H9 (cell line): ENCODE data around the gene USH2A. TPM values are rescaled to one million over a fixed set of nuclear protein-coding genes. Genes with fewer than 3 reads are reported as not detected.

ENCODE experiments used
- DNase-seq: peaks from one replicate; pipeline ENCODE4 v3.0.0-alpha.2; 2017
- H2AFZ ChIP-seq: one replicate; pipeline ENCODE4 v1.6.1; 2013; ENCODE audit warnings: mild to moderate bottlenecking, low read length, control low read depth, moderate library complexity
- H2AK5ac ChIP-seq: 2 replicates; pipeline ENCODE4 v1.6.1; 2013; ENCODE audit warnings: low read length, control low read depth, mixed read lengths; ENCODE audit not compliant: insufficient read length
- H2BK120ac ChIP-seq: one replicate; pipeline ENCODE4 v1.6.1; 2013; ENCODE audit warnings: low read depth, mild to moderate bottlenecking, low read length, control low read depth, inconsistent platforms; ENCODE audit not compliant: poor library complexity, severe bottlenecking
- H2BK12ac ChIP-seq: 2 replicates; pipeline ENCODE4 v1.6.1; 2013; ENCODE audit warnings: low read length, control low read depth, mixed read lengths, low read depth; ENCODE audit not compliant: insufficient read length
- H2BK15ac ChIP-seq: 2 replicates; pipeline ENCODE4 v1.6.1; 2013; ENCODE audit warnings: low read depth, low read length, control low read depth
- H2BK20ac ChIP-seq: one replicate; pipeline ENCODE4 v1.6.1; 2013; ENCODE audit warnings: low read depth, mild to moderate bottlenecking, low read length, control low read depth, inconsistent platforms; ENCODE audit not compliant: poor library complexity, severe bottlenecking
- H2BK5ac ChIP-seq: 2 replicates; pipeline ENCODE4 v1.6.1; 2013; ENCODE audit warnings: low read length, control low read depth, mixed read lengths; ENCODE audit not compliant: insufficient read length
- H3K14ac ChIP-seq: 2 replicates; pipeline ENCODE4 v1.6.1; 2013; ENCODE audit warnings: low read length, control low read depth; ENCODE audit not compliant: insufficient read depth
- H3K18ac ChIP-seq: 2 replicates; pipeline ENCODE4 v1.6.1; 2013; ENCODE audit warnings: low read depth, mild to moderate bottlenecking, mixed read lengths, low read length, control low read depth; ENCODE audit not compliant: insufficient read length
- H3K23ac ChIP-seq: 2 replicates; pipeline ENCODE4 v1.6.1; 2013; ENCODE audit warnings: low read length, control low read depth, mixed read lengths, low read depth; ENCODE audit not compliant: insufficient read length
- H3K23me2 ChIP-seq: 2 replicates; pipeline ENCODE4 v1.6.1; 2013; ENCODE audit warnings: low read depth, mild to moderate bottlenecking, mixed read lengths, low read length, control low read depth; ENCODE audit not compliant: insufficient read length, poor library complexity, severe bottlenecking
- H3K27ac ChIP-seq: 2 replicates; pipeline ENCODE4 v1.5.1; 2013; ENCODE audit warnings: low read length, control low read depth, mixed read lengths, low read depth; ENCODE audit not compliant: insufficient read length
- H3K27me3 ChIP-seq: 2 replicates; pipeline ENCODE4 v1.6.1; 2013; ENCODE audit warnings: low read length, control low read depth, inconsistent platforms; ENCODE audit not compliant: insufficient read depth
- H3K4ac ChIP-seq: 2 replicates; pipeline ENCODE4 v1.6.1; 2013; ENCODE audit warnings: low read depth, mild to moderate bottlenecking, control low read depth, inconsistent platforms, low read length, moderate library complexity
- H3K4me1 ChIP-seq: 2 replicates; pipeline ENCODE4 v1.6.1; 2013; ENCODE audit warnings: low read length, control low read depth, inconsistent platforms; ENCODE audit not compliant: insufficient read depth
- H3K4me2 ChIP-seq: 2 replicates; pipeline ENCODE4 v1.6.1; 2013; ENCODE audit warnings: low read length, control low read depth, mixed read lengths; ENCODE audit not compliant: insufficient read length, insufficient read depth
- H3K56ac ChIP-seq: 2 replicates; pipeline ENCODE4 v1.6.1; 2013; ENCODE audit warnings: low read depth, mild to moderate bottlenecking, mixed read lengths, low read length, control low read depth; ENCODE audit not compliant: insufficient read length
- H3K79me1 ChIP-seq: 2 replicates; pipeline ENCODE4 v1.6.1; 2013; ENCODE audit warnings: low read depth, mild to moderate bottlenecking, moderate library complexity, low read length, control low read depth, inconsistent platforms; ENCODE audit not compliant: insufficient read depth, poor library complexity, severe bottlenecking
- H3K79me2 ChIP-seq: 2 replicates; pipeline ENCODE4 v1.6.1; 2013; ENCODE audit warnings: low read length, control low read depth, inconsistent platforms; ENCODE audit not compliant: insufficient read depth
- H3K9ac ChIP-seq: 2 replicates; pipeline ENCODE4 v1.6.1; 2013; ENCODE audit warnings: low read length, control low read depth, mixed read lengths; ENCODE audit not compliant: insufficient read length; ENCODE audit errors: extremely low read depth
- H3K9me3 ChIP-seq: one replicate; pipeline ENCODE4 v1.6.1; 2013; ENCODE audit warnings: low read depth, low read length, inconsistent platforms; ENCODE audit not compliant: control insufficient read depth
- H3T11ph ChIP-seq: one replicate; pipeline ENCODE4 v1.6.1; 2013; ENCODE audit warnings: mild to moderate bottlenecking, low read length, control low read depth, inconsistent platforms
- H4K20me1 ChIP-seq: one replicate; pipeline ENCODE4 v1.6.1; 2013; ENCODE audit not compliant: control insufficient read depth, insufficient read length, insufficient read depth
- H4K5ac ChIP-seq: 2 replicates; pipeline ENCODE4 v1.6.1; 2013; ENCODE audit warnings: low read depth, mild to moderate bottlenecking, mixed read lengths, low read length, control low read depth; ENCODE audit not compliant: insufficient read length
- H4K8ac ChIP-seq: replicated peaks from 2 replicates; pipeline ENCODE4 v1.6.1; 2013; ENCODE audit warnings: low read length, control low read depth, mixed read lengths, low read depth; ENCODE audit not compliant: insufficient read length
- H4K91ac ChIP-seq: 2 replicates; pipeline ENCODE4 v1.6.1; 2013; ENCODE audit warnings: low read depth, mild to moderate bottlenecking, moderate library complexity, mixed read lengths, low read length, control low read depth; ENCODE audit not compliant: insufficient read length
- H3K27ac Mint-ChIP-seq, 3 experiments: 2 replicates in 2 of 3; 3 replicates in 1 of 3; pipeline ENCODE4 v1.8.0; 2020 to 2021; ENCODE audit warnings: mixed read lengths in 3 of 3, mild to moderate bottlenecking in 1 of 3, moderate library complexity in 1 of 3
- H3K27me3 Mint-ChIP-seq: 2 replicates; pipeline ENCODE4 v1.8.0; 2021; ENCODE audit warnings: low read depth, mild to moderate bottlenecking, moderate library complexity, mixed read lengths
- H3K36me3 Mint-ChIP-seq, 3 experiments: 2 replicates in 2 of 3; 3 replicates in 1 of 3; pipeline ENCODE4 v1.8.0; 2020 to 2021; ENCODE audit warnings: low read depth in 3 of 3, mixed read lengths in 3 of 3; ENCODE audit not compliant: insufficient read depth in 1 of 3
- H3K4me1 Mint-ChIP-seq, 2 experiments: 2 replicates each; pipeline ENCODE4 v1.8.0; 2020; ENCODE audit warnings: mixed read lengths in 2 of 2
- H3K4me3 Mint-ChIP-seq, 2 experiments: 2 replicates in 1 of 2; 3 replicates in 1 of 2; pipeline ENCODE4 v1.8.0; 2020 to 2021; ENCODE audit warnings: mild to moderate bottlenecking in 2 of 2, mixed read lengths in 2 of 2, moderate library complexity in 1 of 2
- H3K9me3 Mint-ChIP-seq, 2 experiments: 2 replicates in 1 of 2; 3 replicates in 1 of 2; pipeline ENCODE4 v1.8.0; 2020; ENCODE audit warnings: mild to moderate bottlenecking in 2 of 2, mixed read lengths in 2 of 2, moderate library complexity in 1 of 2
- CTCF ChIP-seq: fragments of 200-600 bp; sonication (generic); conservative IDR thresholded peaks from 3 replicates; pipeline ENCODE4 v1.8.0; 2021; ENCODE audit warnings: antibody characterized with exemption, mild to moderate bottlenecking
- WGBS: extraction: QIAGEN DNeasy Blood & Tissue Kit; methylation state at CpG from one replicate; pipeline ENCODE4 v1.1.7; 2013; ENCODE audit warnings: missing lambda C conversion rate, low lambda C conversion rate, mixed read lengths; ENCODE audit not compliant: insufficient read length; ENCODE audit errors: extremely low coverage; 5-methylcytosine and 5-hydroxymethylcytosine counted together
- total RNA-seq: library from RNA; stranded (reverse); gene quantifications from 2 replicates; pipeline ENCODE4 v1.2.1, GENCODE V29; 2021

The USH2A gene
- total RNA-seq, 1 experiment from 2014 or later = 0.11 TPM

- Histone ChIP-seq H3K79me1 (no peaks in the 10 kb centered on the region), H3K27me3 (no peaks in the 10 kb centered on the region), H2AK5ac (no peak overlapping the region), H3K56ac (no peak overlapping the region), H2AFZ (no peak overlapping the region), H3K79me2 (no peaks in the 10 kb centered on the region), H2BK5ac (no peak overlapping the region), H4K91ac (no peak overlapping the region), H2BK20ac (no peak overlapping the region), H3K4me2 (no peak overlapping the region), H3T11ph (no peak overlapping the region), H2BK15ac (no peak overlapping the region), H3K27ac (no peak overlapping the region), H3K9me3 (no peaks in the 10 kb centered on the region), H2BK120ac (no peak overlapping the region), H3K14ac (no peak overlapping the region), H3K23me2 (no peaks in the 10 kb centered on the region), H4K20me1 (no peaks in the 10 kb centered on the region), H4K8ac (no peak overlapping the region), H3K9ac (no peak overlapping the region), H4K5ac (no peak overlapping the region), H3K4me1 (no peaks in the 10 kb centered on the region), H3K23ac (no peak overlapping the region), H3K18ac (no peak overlapping the region), H3K4ac (no peak overlapping the region), H2BK12ac (no peak overlapping the region)
- H3K9me3 Mint-ChIP-seq = no peaks in the 10 kb centered on the region
- no peak for DNase-seq
- H3K27ac Mint-ChIP-seq = no peak overlapping the region
- no peaks in the 10 kb centered on the region for H3K36me3 Mint-ChIP-seq
- H3K4me1 Mint-ChIP-seq = peaks cover 0 to 6% of the 10 kb centered on the region in 2 experiments; a peak in 2 of 4 replicates
- no peaks in the 10 kb centered on the region for H3K27me3 Mint-ChIP-seq
- no CpG with 5 or more reads among the region's 7 CpGs for WGBS
- no peak for TF ChIP-seq CTCF
- no peak overlapping the region for H3K4me3 Mint-ChIP-seq
Measured at GRCh38 chr1:215987092-215987875, 436.0 kb downstream of the USH2A start.
